ENCODE data around the gene GHRL.
"Not testable (repeated sequence)": the region's sequence is repeated elsewhere in the genome, so short reads cannot be mapped to it uniquely, and the experiment has no call there.

GHRL gene

DNA sequence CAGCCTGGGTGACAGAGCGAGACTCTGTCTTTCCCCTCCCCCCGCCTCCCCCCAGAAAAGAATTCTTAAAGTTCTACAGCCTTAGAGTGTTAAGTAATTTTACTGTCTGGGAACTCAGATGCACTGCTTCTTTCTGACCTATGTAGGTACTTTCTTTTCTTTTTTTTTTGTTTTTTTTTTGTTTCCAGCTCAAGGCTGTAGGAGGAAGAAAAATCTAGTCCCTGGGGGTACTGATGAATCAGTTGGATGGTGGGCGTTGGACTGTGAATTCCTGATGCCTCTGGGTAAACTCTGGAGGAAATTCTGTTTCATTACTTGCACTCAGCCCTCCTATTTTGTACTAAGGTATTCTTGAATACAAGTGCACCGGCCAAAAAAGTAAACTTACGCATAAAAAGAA is 10.8 kb downstream of the GHRL start:
- no peak overlapping the region for H3K4me3 ChIP-seq (ENCODE audit: low read length)
- DNase-seq (ENCODE audit: low read depth, low spot score) = no peak

GRCh38 chr3:10280571-10280970 is 12.2 kb downstream of the GHRL start:
- no peak overlapping the region for H3K4me3 ChIP-seq (ENCODE audit: low read length)
- DNase-seq (ENCODE audit: low read depth, low spot score) = no peak

DNA sequence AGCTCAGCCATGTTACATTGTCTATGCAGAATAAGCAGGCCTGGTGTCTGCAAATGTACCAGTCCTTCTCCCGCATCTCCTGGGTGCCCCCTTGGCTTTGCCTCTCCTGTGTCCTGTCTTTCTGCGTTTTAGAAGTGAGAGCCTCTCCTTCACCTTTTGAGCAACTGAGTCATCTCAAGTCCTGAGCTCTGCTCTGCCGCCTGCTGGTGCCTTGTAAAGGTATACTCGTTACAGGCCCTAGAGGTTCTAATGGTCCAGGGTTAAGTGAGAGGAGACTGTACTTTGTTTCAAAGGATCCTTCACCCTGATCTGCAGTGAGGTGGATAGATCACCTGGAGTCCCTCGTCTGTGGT is 12.6 kb downstream of the GHRL start:
- no peak overlapping the region for H3K4me3 ChIP-seq (ENCODE audit: low read length)
- no peak for DNase-seq (ENCODE audit: low read depth, low spot score)

DNA sequence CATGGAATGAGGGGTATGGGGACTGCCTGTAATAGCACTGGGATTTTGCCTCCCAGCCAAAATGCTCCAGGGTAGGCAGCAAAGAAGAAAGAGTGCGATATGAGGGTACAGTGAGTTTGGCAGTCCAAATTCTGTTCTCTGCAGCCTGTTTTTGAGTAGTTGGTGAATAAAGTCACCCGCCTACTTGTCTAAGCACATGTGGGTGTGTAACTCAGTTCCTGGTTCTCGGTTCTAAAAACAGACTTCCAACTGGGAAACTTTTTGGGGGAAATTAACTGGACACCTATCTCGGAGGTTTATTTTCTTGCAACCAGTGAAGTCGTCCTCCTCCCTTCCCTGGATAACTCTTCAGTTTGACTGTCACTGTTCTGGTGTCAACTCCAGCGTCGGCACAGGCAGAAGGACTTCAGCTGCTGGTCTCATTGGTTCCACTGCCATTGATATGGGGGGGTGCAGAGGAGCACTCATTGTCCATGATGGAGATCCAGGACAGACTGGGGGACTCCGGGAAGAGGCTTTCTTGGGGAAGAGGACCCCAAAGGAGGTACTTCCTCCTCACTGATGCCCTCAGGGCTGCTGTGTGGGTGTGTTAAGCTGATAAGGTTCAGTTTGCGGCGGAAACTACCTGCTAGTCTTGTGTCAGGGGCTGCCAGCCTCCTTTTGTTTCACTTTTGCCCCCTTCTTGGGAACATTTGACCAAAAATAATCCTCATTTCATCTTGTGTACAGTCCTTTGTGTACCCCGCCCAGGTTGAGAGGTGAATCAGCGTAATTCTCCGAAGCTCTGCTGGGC is 13.2 kb downstream of the GHRL start:
- DNase-seq (ENCODE audit: low read depth, low spot score) = no peak

GRCh38 chr3:10278501-10278900 is 14.2 kb downstream of the GHRL start:
- H3K4me3 ChIP-seq (ENCODE audit: low read length) = no peak overlapping the region
- DNase-seq (ENCODE audit: low read depth, low spot score) = no peak

More for the DNA sequence above, 13.2 kb downstream of the GHRL start:
- H3K4me3 ChIP-seq (ENCODE audit: low read length) = no peak overlapping the region

- DNase-seq (ENCODE audit: low read depth, low spot score) = no peak
- no peak overlapping the region for H3K4me3 ChIP-seq (ENCODE audit: low read length)
Observed at GRCh38 chr3:10277115-10277625, 15.6 kb downstream of the GHRL start.

GRCh38 chr3:10274601-10275000 is 18.1 kb downstream of the GHRL start:
- DNase-seq (ENCODE audit: low read depth, low spot score) = no peak
- H3K4me3 ChIP-seq (ENCODE audit: low read length) = no peak overlapping the region

- no peak overlapping the region for H3K4me3 ChIP-seq (ENCODE audit: low read length)
- DNase-seq (ENCODE audit: low read depth, low spot score) = no peak
Observed at GRCh38 chr3:10273702-10274305, 18.9 kb downstream of the GHRL start.

- DNase-seq (ENCODE audit: low read depth, low spot score) = no peak
- H3K4me3 ChIP-seq (ENCODE audit: low read length) = no peak overlapping the region
Observed at GRCh38 chr3:10272977-10273376, 19.8 kb downstream of the GHRL start.

DNA sequence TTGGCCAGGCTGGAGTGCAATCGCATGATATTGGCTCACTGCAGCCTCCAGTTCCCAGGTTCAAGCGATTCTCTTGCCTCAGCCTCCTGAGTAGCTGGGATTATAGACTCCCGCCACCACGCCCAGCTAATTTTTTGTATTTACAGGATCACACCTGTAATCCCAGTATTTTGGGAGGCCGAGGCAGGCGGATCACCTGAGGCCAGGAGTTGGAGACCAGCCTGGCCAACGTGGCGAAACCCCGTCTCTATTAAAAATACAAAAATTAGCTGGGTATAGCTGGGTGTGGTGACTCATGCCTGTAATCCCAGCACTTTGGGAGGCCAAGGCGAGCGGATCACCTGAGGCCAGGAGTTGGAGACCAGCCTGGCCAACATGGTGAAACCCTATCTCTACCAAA is 20.3 kb downstream of the GHRL start:
- not testable (repeated sequence) for H3K4me3 ChIP-seq (ENCODE audit: low read length); DNase-seq (ENCODE audit: low read depth, low spot score)

DNA sequence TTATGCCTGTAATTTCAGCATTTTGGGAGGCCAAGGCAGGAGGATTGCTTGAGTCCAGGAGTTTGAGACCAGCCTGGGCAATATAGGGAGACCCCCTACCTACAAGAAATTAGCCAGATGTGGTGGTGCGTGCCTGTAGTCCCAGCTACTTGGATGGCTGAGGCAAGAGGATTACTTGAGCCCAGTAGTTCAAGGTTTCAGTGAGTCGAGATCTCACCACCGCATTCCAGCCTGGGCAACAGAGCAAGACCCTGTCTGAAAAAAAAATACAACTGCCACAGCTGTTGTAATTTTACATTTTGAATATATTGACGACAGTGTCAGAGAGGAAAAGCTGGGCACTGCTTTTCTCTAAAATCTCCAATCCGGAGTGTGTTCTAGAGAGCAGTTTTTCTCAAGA is 23.3 kb downstream of the GHRL start:
- no peak for DNase-seq (ENCODE audit: low read depth, low spot score)
- no peak overlapping the region for H3K4me3 ChIP-seq (ENCODE audit: low read length)

DNA sequence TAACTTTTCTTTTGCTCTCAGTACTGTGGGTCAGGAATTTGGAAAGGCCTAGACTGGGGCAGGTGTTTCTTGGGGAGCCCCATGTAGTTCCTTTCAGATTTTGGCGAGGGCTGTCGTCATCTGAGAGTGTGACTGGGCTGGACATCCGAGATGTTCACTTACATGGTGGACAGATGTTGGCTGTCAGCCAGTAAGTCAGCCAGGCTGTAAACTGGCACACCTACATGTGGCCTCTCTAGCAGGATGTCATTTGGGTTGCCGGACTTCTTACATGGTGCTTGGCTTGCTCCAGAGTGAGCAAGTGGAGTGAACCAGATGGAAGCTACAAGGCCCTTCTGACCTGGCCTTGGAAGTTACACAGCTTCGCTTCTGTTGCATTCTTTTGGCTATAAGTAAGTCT is 23.8 kb downstream of the GHRL start:
- DNase-seq (ENCODE audit: low read depth, low spot score) = no peak

GRCh38 chr3:10268116-10268515 is 24.6 kb downstream of the GHRL start:
- DNase-seq (ENCODE audit: low read depth, low spot score) = no peak
- no peak overlapping the region for H3K4me3 ChIP-seq (ENCODE audit: low read length)

More for the DNA sequence above, 23.8 kb downstream of the GHRL start:
- no peak overlapping the region for H3K4me3 ChIP-seq (ENCODE audit: low read length)

GRCh38 chr3:10266936-10267335 is 25.8 kb downstream of the GHRL start:
- H3K4me3 ChIP-seq (ENCODE audit: low read length); DNase-seq (ENCODE audit: low read depth, low spot score): not testable (repeated sequence)

- DNase-seq (ENCODE audit: low read depth, low spot score) = no peak
- no peak overlapping the region for H3K4me3 ChIP-seq (ENCODE audit: low read length)
Observed at GRCh38 chr3:10265833-10266232, 26.9 kb downstream of the GHRL start.

- DNase-seq (ENCODE audit: low read depth, low spot score) = peak; percentile 42
- H3K4me3 ChIP-seq (ENCODE audit: low read length) = no peak overlapping the region
Observed at GRCh38 chr3:10263646-10264363, 28.9 kb downstream of the GHRL start.

- no peak overlapping the region for H3K4me3 ChIP-seq (ENCODE audit: low read length)
- no peak for DNase-seq (ENCODE audit: low read depth, low spot score)
Observed at GRCh38 chr3:10262027-10262426, 30.7 kb downstream of the GHRL start.

- no peak for DNase-seq (ENCODE audit: low read depth, low spot score)
Observed at GRCh38 chr3:10260211-10260701, 32.5 kb downstream of the GHRL start.

DNA sequence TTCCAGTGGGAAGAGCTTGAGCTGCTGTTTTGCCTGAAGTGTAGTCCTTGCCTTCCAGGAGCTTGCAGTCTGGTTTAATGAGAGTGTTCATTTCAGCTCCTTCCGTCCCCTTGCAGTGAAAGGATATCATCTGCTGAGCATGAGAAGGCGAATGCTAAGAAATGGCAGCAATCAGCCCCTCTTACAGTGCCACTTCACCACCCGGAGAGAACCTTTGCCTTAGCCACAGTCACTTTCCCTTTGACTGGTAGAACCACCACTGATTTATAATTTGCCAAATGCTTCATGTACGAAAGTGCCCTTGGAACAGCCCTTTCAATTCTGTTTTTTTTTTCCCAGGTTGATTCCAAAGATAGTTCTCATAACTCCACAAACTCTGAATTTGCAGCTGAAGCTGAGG is 32.9 kb downstream of the GHRL start:
- no peak overlapping the region for H3K4me3 ChIP-seq (ENCODE audit: low read length)
- no peak for DNase-seq (ENCODE audit: low read depth, low spot score)

More at GRCh38 chr3:10260211-10260701, 32.5 kb downstream of the GHRL start:
- H3K4me3 ChIP-seq (ENCODE audit: low read length) = no peak overlapping the region

DNA sequence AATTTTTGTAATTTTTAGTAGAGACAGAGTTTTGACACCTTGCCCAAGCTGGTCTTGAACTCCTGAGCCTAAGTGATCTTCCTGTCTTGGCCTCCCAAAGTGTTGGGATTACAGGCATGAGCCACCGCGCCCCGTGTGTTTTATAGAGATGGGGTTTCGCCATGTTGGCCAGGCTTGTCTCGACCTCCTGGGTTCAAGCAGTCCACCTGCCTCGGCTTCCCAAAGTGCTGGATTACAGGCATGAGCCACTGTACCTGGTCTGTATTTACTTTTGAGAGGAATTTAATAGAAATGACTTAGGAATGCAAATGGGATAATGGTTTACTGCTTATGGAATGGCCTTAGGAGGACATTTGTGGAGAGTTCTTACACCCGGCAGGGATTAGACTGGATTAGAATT is 33.7 kb downstream of the GHRL start:
- no peak for DNase-seq (ENCODE audit: low read depth, low spot score)
- H3K4me3 ChIP-seq (ENCODE audit: low read length) = no peak overlapping the region
